Caco-2 (cell line): ENCODE measurements around the gene LRRC7. TPM values are rescaled to one million over a fixed set of nuclear protein-coding genes. Genes with fewer than 3 reads are reported as not detected.

Source experiments
- BruUV-seq: library from RNA; stranded (reverse); fragments of 400-500 nt; replicated peaks from 2 replicates; lab custom pipeline; 2021; lab: Mats Ljungman, UMichigan
- CTCF ChIA-PET: fragments of 300-600 bp; sonication (Branson Sonifier 250); formaldehyde crosslinking; loops from one replicate; lab custom pipeline; 2022; ENCODE audit warnings: antibody characterized with exemption; lab: Charles Lee
- POLR2A ChIA-PET: fragments of 300-600 bp; sonication (Branson Sonifier 250); formaldehyde crosslinking; loops from one replicate; lab custom pipeline; 2022; ENCODE audit warnings: antibody characterized with exemption; lab: Charles Lee
- DNase-seq, 2 experiments: peaks; one replicate each; pipeline versions ENCODE4 v3.0.0 to v3.0.0-alpha.2; 2020 to 2022
- H3K27me3 ChIP-seq: replicated peaks from 2 replicates; pipeline ENCODE4 v1.6.0; 2011; ENCODE audit warnings: low read length; ENCODE audit not compliant: control insufficient read depth, insufficient read depth
- H3K36me3 ChIP-seq: 2 replicates; pipeline ENCODE4 v1.5.1; 2011; ENCODE audit warnings: low read length; ENCODE audit not compliant: control insufficient read depth, insufficient read depth
- H3K4me1 ChIP-seq: fragments of 250-450 bp; sonication (Bioruptor Pico); 2 replicates; pipeline ENCODE4 v1.5.1; 2020; ENCODE audit warnings: mild to moderate bottlenecking
- H3K4me3 ChIP-seq: 2 replicates; pipeline ENCODE4 v1.5.1; 2011; ENCODE audit warnings: low read depth, mild to moderate bottlenecking, control low read depth, low read length
- H3K9me3 ChIP-seq: fragments of 250-450 bp; sonication (Bioruptor Pico); 2 replicates; pipeline ENCODE4 v1.5.1; 2020; ENCODE audit warnings: mild to moderate bottlenecking, moderate library complexity
- H3K27ac Mint-ChIP-seq: one replicate; pipeline ENCODE4 v1.8.0; 2022; ENCODE audit warnings: mixed read lengths; ENCODE audit not compliant: unreplicated experiment
- H3K27me3 Mint-ChIP-seq: one replicate; pipeline ENCODE4 v1.8.0; 2022; ENCODE audit warnings: mixed read lengths; ENCODE audit not compliant: insufficient read depth, unreplicated experiment
- H3K36me3 Mint-ChIP-seq: one replicate; pipeline ENCODE4 v1.8.0; 2022; ENCODE audit warnings: mild to moderate bottlenecking, mixed read lengths; ENCODE audit not compliant: insufficient read depth, unreplicated experiment
- H3K4me1 Mint-ChIP-seq: one replicate; pipeline ENCODE4 v1.8.0; 2022; ENCODE audit warnings: low read depth, mixed read lengths; ENCODE audit not compliant: unreplicated experiment
- H3K4me3 Mint-ChIP-seq: one replicate; pipeline ENCODE4 v1.8.0; 2022; ENCODE audit warnings: mild to moderate bottlenecking, moderate library complexity, mixed read lengths; ENCODE audit not compliant: unreplicated experiment
- H3K9me3 Mint-ChIP-seq: one replicate; pipeline ENCODE4 v1.8.0; 2022; ENCODE audit warnings: mixed read lengths; ENCODE audit not compliant: unreplicated experiment
- intact Hi-C: fragments of 100-400 bp; cut with micrococcal nuclease; formaldehyde crosslinking; loops from one replicate; pipeline ENCODE4 v1.10.0; 2022; ENCODE audit not compliant: unreplicated experiment
- total RNA-seq: library from RNA; stranded (reverse); gene quantifications from 2 replicates; pipeline ENCODE4 v1.2.3, GENCODE V29; 2022
- TF ChIP-seq, protein P1 (sequence below), 2 experiments: fragments of 200-600 bp in 1 of 2; IDR thresholded peaks; 1 replicate in 1 of 2; 2 replicates in 1 of 2; pipeline versions ENCODE4 v1.5.1 to v1.8.0; 2011 to 2022; ENCODE audit warnings: antibody characterized with exemption in 1 of 2, control low read depth in 1 of 2, inconsistent platforms in 1 of 2, low read depth in 1 of 2, low read length in 1 of 2, mild to moderate bottlenecking in 1 of 2, moderate library complexity in 1 of 2; ENCODE audit not compliant: insufficient read depth in 1 of 2, severe bottlenecking in 1 of 2, unreplicated experiment in 1 of 2

Gene LRRC7
- total RNA-seq, 1 experiment from 2014 or later, result 8.5 TPM

DNA sequence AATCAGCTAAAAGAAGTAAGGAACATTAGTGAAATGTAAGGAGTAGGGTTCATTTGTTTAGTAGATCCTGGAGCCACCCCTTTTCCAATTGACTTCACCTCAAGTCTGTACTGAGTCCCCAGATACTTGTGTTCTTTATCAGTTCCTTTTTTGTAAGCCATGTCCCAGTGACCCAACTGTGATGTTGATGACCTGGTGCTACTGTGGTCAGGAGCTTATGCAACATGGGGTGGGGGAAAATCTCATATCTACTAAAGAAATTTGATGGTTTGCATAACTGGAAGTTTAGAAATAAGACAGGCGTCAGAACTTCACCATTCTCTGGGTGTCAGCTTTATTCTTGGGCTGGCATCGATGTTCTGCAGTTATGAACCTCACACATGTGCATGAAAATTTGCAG is 120.5 kb downstream of the LRRC7 start:
- H3K4me3 Mint-ChIP-seq, result no peak overlapping the region
- no peaks in the 10 kb centered on the region for H3K27me3 Mint-ChIP-seq
- Histone ChIP-seq H3K4me1 (no peaks in the 10 kb centered on the region), H3K27me3 (no peaks in the 10 kb centered on the region), H3K4me3 (no peak overlapping the region), H3K9me3 (no peaks in the 10 kb centered on the region), H3K36me3 (no peaks in the 10 kb centered on the region)
- no peaks in the 10 kb centered on the region for H3K9me3 Mint-ChIP-seq
- H3K4me1 Mint-ChIP-seq, result peaks cover 8% of the 10 kb centered on the region
- peaks cover 21% of the 10 kb centered on the region for H3K36me3 Mint-ChIP-seq
- TF ChIP-seq, protein P1, sequence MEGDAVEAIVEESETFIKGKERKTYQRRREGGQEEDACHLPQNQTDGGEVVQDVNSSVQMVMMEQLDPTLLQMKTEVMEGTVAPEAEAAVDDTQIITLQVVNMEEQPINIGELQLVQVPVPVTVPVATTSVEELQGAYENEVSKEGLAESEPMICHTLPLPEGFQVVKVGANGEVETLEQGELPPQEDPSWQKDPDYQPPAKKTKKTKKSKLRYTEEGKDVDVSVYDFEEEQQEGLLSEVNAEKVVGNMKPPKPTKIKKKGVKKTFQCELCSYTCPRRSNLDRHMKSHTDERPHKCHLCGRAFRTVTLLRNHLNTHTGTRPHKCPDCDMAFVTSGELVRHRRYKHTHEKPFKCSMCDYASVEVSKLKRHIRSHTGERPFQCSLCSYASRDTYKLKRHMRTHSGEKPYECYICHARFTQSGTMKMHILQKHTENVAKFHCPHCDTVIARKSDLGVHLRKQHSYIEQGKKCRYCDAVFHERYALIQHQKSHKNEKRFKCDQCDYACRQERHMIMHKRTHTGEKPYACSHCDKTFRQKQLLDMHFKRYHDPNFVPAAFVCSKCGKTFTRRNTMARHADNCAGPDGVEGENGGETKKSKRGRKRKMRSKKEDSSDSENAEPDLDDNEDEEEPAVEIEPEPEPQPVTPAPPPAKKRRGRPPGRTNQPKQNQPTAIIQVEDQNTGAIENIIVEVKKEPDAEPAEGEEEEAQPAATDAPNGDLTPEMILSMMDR (IDR thresholded peaks at IDR 0.05; ENCODE audit: insufficient read depth in 1 of 2, low read depth in 1 of 2, low read length in 1 of 2, severe bottlenecking in 1 of 2, unreplicated experiment in 1 of 2), result no peak
- no peak for DNase-seq
- no TSS peak for BruUV-seq
- H3K27ac Mint-ChIP-seq, result no peak overlapping the region
- ChIA-PET CTCF (no interaction called here), POLR2A (no interaction called here)
- intact Hi-C loops, result no loop called here

DNA sequence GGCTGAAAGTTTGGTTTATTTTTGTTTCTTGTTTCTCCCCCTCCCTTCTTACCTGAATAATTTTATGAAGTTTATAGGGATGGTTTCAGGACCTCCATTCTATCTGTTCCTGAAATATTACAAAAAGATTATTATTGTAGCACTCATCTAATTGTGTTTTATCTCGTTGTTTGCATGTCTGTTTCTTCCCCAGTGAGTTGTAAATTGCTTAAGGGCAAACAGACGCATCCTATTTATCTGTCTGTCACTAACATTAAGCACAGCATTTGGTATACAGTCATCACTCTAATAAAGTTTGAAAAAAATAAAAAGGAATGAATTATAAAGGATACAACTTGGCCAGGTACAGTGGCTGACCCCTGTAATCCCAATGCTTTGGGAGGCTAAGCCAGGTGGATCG is 123.5 kb downstream of the LRRC7 start:
- BruUV-seq, result no TSS peak
- intact Hi-C loops, result no loop called here
- Mint-ChIP-seq H3K27me3 (no peaks in the 10 kb centered on the region), H3K9me3 (peaks cover 7% of the 10 kb centered on the region), H3K27ac (no peak overlapping the region), H3K4me3 (no peak overlapping the region), H3K36me3 (peaks cover 6% of the 10 kb centered on the region), H3K4me1 (no peaks in the 10 kb centered on the region)
- no peaks in the 10 kb centered on the region for H3K36me3 ChIP-seq
- TF ChIP-seq, protein P1 (IDR thresholded peaks at IDR 0.05; ENCODE audit: insufficient read depth in 1 of 2, low read depth in 1 of 2, low read length in 1 of 2, severe bottlenecking in 1 of 2, unreplicated experiment in 1 of 2), result no peak
- no peaks in the 10 kb centered on the region for H3K9me3 ChIP-seq
- CTCF ChIA-PET, result no interaction called here
- POLR2A ChIA-PET, result no interaction called here
- H3K27me3 ChIP-seq, result no peaks in the 10 kb centered on the region
- H3K4me3 ChIP-seq, result no peak overlapping the region
- no peak for DNase-seq
- no peaks in the 10 kb centered on the region for H3K4me1 ChIP-seq

DNA sequence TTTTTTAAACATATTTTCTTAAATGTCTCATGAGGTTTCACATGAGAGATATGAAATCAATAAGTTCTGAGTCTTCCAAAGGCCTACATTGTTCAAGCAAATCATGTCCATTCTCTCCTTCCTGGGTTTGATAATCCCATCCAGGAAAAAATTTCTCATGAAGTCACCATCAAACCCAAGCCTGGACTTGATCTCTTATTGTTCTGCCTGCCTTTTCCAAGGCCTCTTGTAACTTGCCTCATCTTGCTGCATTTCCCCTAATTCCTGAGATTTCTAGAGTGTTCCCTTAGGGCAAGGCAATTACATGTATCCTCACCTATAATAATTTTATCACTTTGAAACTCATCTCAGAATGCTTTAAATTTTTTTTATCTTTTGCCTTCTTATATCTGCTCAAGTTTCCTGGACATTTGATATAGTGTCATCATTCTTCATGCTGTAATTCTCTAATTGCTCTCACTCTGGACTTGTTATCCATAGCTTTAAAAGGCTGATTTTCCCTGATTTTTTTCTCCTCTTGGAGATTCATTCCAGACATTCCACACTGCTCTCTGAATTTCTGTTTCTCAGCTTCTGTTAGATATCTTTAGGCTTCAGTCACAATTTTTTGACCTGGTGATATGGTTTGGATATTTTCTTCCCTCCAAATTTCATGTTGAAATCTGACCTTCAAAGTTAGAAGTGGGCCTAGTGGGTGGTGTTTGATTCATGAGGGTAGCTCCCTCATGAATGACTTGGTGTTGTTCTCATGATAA is 126.4 kb downstream of the LRRC7 start:
- BruUV-seq, result no TSS peak
- Mint-ChIP-seq H3K27ac (no peak overlapping the region), H3K4me3 (no peak overlapping the region), H3K36me3 (peaks cover 6% of the 10 kb centered on the region), H3K27me3 (no peaks in the 10 kb centered on the region), H3K9me3 (peaks cover 7% of the 10 kb centered on the region), H3K4me1 (no peaks in the 10 kb centered on the region)
- ChIA-PET CTCF (no interaction called here), POLR2A (no interaction called here)
- Histone ChIP-seq H3K4me3 (no peak overlapping the region), H3K4me1 (no peaks in the 10 kb centered on the region), H3K27me3 (no peaks in the 10 kb centered on the region), H3K36me3 (no peaks in the 10 kb centered on the region), H3K9me3 (no peaks in the 10 kb centered on the region)
- intact Hi-C loops, result no loop called here
- TF ChIP-seq, protein P1 (IDR thresholded peaks at IDR 0.05; ENCODE audit: insufficient read depth in 1 of 2, low read depth in 1 of 2, low read length in 1 of 2, severe bottlenecking in 1 of 2, unreplicated experiment in 1 of 2), result no peak
- no peak for DNase-seq
